NB4 (cell line): ENCODE results near the gene KLHL8.
A peak's percentile ranks its signal among the peaks of the same experiment; 100 is the strongest.

Experiments used
- DNase-seq: peaks from one replicate; pipeline ENCODE4 v3.0.0; 2010; ENCODE audit warnings: low read depth
- H3K4me3 ChIP-seq: one replicate; pipeline ENCODE4 v1.5.1; 2011; ENCODE audit warnings: mild to moderate bottlenecking, low read depth, low read length, moderate library complexity
- MYC ChIP-seq: IDR thresholded peaks from 2 replicates; pipeline ENCODE4 v1.6.1; 2011; ENCODE audit warnings: low read depth, low read length
- POLR2A ChIP-seq: IDR thresholded peaks from 2 replicates; pipeline ENCODE4 v1.6.1; 2011; ENCODE audit warnings: mild to moderate bottlenecking; ENCODE audit not compliant: insufficient read length; ENCODE audit errors: extremely low read depth
- TF ChIP-seq, protein P1 (sequence below): IDR thresholded peaks from one replicate; pipeline ENCODE4 v1.5.1; 2012; ENCODE audit warnings: low read depth, low read length
- TF ChIP-seq, protein P2 (sequence below): IDR thresholded peaks from 2 replicates; pipeline ENCODE4 v1.6.1; 2011; ENCODE audit warnings: low read depth, low read length

KLHL8 gene

DNA sequence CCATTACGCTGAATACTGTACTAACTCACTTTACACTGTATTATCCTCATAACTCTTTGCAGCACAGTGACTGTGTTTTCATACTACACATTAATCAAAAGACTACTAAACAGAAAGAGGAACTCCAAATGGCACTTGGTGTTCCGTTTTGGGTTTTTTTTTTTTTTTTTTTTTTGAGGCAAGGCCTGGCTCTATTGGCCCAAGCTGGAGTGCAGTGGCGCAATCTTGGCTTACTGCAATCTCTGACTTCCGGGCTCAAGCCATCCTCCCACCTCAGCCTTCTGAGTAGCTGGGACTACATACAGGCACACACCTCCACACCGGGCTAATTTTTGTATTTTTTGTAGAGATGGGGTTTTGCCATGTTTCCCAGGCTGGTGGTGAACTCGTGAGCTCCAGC, 10.7 kb downstream of the KLHL8 start:
- H3K4me3 ChIP-seq: peak overlapping the region; percentile 59
- TF ChIP-seq MYC (no peak), POLR2A (no peak)
- TF ChIP-seq, protein P1, sequence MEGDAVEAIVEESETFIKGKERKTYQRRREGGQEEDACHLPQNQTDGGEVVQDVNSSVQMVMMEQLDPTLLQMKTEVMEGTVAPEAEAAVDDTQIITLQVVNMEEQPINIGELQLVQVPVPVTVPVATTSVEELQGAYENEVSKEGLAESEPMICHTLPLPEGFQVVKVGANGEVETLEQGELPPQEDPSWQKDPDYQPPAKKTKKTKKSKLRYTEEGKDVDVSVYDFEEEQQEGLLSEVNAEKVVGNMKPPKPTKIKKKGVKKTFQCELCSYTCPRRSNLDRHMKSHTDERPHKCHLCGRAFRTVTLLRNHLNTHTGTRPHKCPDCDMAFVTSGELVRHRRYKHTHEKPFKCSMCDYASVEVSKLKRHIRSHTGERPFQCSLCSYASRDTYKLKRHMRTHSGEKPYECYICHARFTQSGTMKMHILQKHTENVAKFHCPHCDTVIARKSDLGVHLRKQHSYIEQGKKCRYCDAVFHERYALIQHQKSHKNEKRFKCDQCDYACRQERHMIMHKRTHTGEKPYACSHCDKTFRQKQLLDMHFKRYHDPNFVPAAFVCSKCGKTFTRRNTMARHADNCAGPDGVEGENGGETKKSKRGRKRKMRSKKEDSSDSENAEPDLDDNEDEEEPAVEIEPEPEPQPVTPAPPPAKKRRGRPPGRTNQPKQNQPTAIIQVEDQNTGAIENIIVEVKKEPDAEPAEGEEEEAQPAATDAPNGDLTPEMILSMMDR: no peak
- TF ChIP-seq, protein P2, sequence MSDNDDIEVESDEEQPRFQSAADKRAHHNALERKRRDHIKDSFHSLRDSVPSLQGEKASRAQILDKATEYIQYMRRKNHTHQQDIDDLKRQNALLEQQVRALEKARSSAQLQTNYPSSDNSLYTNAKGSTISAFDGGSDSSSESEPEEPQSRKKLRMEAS: no peak
- peak; percentile 92 for DNase-seq

DNA sequence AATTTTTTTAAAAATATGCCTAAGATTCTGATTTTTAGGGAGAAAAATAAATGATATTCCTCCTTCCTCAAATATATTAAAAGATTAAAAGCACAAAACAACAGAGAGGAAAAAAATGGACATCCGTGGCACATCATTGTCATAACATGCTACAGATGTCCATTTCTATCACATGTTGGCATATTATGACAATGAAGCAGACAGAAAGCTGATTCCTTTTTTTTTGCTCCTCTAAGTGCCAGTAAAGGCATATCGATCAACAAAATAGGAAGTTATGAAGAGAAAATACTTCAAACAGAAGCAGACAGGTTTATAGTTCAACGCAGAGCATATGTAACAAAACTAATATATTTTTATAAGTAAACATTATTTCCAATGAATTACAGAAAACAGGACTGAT, 11.2 kb downstream of the KLHL8 start:
- H3K4me3 ChIP-seq: peak overlapping the region; percentile 59
- peak; percentile 25 for DNase-seq
- TF ChIP-seq MYC (no peak), POLR2A (no peak)
- TF ChIP-seq, protein P1: no peak
- TF ChIP-seq, protein P2: no peak

DNA sequence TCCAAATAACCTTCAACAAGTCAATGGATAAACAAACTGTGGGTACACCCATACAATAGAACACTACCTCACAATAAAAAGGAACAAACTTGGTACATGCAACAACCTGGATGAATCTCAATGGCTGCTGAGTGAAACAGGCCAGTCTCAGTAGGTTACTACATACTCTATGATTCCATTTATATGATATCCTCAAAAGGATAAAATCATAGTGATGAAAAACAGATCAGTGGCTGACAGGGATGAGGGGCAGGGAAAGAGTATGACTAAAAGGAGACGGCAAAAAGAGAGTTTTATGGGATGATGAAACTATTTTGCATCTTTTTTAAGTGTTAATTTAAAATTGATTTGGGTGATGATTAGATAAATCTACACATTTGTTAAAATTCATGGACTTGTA, 15.9 kb downstream of the KLHL8 start:
- TF ChIP-seq, protein P2: no peak
- TF ChIP-seq MYC (no peak), POLR2A (no peak)
- TF ChIP-seq, protein P1: no peak
- H3K4me3 ChIP-seq: no peak overlapping the region

DNA sequence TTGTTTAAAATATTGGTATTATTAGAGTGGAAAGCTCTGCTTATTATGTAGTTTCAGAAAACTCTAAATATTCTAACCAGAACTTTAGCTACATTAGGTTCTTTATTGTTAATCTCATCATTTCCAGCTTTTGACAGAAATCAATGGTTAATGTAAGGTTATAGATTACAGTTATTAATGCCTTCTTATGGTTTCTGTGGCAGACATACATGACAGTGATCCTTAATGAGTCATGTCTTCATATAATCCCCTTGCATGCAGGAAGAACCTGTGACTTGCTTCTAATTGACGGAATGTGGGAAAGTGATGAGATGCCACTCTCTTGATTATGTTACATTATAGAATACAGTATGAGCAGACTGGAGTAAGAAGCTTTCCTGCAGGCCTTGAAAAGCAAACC, 23.5 kb downstream of the KLHL8 start:
- H3K4me3 ChIP-seq: no peak overlapping the region
- TF ChIP-seq POLR2A (no peak), MYC (no peak)
- no peak for DNase-seq

More for the DNA sequence above, 15.9 kb downstream of the KLHL8 start:
- no peak for DNase-seq

DNA sequence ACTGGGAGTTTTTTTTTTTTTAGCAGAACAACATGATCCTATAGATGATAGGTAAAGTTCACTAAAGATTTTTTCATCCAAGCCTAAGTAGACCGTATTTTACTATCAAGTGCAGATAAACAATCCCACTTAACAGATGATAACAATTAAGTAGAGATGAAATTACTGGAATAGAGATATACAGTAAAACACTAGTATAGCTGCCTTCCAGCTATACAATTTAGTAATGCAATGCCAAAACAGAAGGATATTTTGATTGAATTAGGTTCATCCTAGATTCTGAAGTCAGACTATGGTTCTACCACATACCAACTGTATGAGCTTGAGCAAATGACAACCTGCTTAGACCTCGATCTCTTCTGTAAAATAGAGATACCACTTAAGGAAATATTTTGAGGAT, 24.3 kb downstream of the KLHL8 start:
- no peak for TF ChIP-seq MYC
- TF ChIP-seq, protein P2: no peak
- TF ChIP-seq POLR2A: no peak
- TF ChIP-seq, protein P1: no peak

DNA sequence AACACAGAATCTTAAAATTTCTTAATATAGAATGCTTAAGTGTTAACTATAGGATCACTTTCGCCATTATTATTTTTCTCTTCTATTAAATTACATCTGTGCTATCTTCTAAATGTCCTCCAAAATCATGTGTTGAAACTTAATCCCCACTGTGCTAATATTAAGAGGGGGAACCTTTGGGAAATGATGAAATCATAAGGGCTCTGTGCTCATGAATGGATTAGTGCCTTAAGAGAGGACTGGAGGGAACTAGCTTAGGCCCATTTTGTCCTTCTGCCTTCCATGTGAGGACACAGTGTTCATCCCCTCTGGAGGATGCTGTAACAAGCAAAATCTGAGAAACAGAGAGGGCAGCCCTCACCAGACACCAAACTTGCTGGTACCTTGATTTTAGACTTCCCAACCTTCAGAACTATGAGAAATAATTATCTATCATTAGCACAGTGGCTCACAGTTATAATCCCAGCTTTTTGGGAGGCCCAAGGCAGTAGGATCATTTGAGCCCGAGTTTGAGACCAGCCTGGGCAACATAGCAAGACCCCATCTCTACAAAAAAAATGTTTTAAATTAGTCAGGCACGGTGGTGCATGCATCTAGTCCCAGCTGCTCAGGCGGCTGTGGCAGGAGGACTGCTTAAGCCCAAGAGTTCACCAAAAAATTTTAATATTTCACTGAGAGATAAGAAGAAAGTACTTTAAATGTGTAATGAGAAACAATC, 26.3 kb downstream of the KLHL8 start:
- TF ChIP-seq MYC: no peak
- TF ChIP-seq, protein P1: no peak
- no peak for TF ChIP-seq POLR2A
- TF ChIP-seq, protein P2: no peak
- no peak for DNase-seq
- H3K4me3 ChIP-seq: no peak overlapping the region

More for the DNA sequence above, 24.3 kb downstream of the KLHL8 start:
- no peak overlapping the region for H3K4me3 ChIP-seq
- DNase-seq: no peak
